Peyer's patch (tissue), 4 donors: ENCODE results near the gene MRLN.

Source experiments
- POLR2A ChIP-seq, 2 donors: fragments of 450-650 bp; IDR thresholded peaks; one replicate each; pipeline ENCODE4 v1.5.1; 2017; ENCODE audit warnings: antibody characterized with exemption in 2 of 2, mild to moderate bottlenecking in 2 of 2, moderate library complexity in 2 of 2
- TF ChIP-seq, protein P1 (sequence below), 6 experiments: fragments of 450-650 bp in 4 of 6; fragments of 200-600 bp in 2 of 6; sonication (generic) in 1 of 6; IDR thresholded peaks; one replicate each; pipeline ENCODE4 v1.5.1; 2017 to 2019; ENCODE audit warnings: antibody characterized with exemption in 6 of 6, mild to moderate bottlenecking in 3 of 6, moderate library complexity in 1 of 6

DNA sequence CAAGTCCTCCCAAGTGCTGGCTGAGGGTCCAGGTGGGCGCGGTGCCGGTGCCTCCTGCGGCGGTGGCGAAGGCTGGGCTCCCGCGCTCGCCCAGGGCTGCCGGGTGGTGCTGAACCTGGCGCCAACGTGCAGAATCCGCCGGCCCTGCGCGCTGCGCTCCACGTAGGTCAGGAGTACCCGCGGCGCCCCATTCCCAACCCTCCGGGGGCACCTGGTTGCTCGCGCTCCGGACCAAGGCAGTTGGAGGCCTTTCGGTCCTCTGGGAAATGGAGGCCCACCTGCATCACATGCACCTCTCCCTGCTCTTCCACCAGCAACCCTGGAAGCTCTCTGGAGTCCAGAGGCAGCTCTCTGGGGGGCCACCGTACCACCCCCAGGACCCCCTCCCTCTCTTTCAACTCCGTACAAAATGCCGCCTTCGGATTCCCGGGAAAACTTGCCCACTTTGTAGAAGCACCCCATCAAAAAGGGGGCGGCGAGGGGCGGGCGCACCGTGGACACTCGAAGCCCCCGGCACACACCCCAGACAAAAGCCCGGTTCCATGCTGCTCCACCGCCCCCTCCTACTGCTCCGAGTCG lies 44.4 kb downstream of the MRLN start:
- TF ChIP-seq, protein P1, sequence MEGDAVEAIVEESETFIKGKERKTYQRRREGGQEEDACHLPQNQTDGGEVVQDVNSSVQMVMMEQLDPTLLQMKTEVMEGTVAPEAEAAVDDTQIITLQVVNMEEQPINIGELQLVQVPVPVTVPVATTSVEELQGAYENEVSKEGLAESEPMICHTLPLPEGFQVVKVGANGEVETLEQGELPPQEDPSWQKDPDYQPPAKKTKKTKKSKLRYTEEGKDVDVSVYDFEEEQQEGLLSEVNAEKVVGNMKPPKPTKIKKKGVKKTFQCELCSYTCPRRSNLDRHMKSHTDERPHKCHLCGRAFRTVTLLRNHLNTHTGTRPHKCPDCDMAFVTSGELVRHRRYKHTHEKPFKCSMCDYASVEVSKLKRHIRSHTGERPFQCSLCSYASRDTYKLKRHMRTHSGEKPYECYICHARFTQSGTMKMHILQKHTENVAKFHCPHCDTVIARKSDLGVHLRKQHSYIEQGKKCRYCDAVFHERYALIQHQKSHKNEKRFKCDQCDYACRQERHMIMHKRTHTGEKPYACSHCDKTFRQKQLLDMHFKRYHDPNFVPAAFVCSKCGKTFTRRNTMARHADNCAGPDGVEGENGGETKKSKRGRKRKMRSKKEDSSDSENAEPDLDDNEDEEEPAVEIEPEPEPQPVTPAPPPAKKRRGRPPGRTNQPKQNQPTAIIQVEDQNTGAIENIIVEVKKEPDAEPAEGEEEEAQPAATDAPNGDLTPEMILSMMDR (IDR thresholded peaks at IDR 0.05): no peak
- no peak for TF ChIP-seq POLR2A (IDR thresholded peaks at IDR 0.05)
